ENCODE data around the gene NCKAP5.

NCKAP5 gene

GRCh38 chr2:132640116-132640515 lies 928.1 kb downstream of the NCKAP5 start:
- DNase-seq = no peak

DNA sequence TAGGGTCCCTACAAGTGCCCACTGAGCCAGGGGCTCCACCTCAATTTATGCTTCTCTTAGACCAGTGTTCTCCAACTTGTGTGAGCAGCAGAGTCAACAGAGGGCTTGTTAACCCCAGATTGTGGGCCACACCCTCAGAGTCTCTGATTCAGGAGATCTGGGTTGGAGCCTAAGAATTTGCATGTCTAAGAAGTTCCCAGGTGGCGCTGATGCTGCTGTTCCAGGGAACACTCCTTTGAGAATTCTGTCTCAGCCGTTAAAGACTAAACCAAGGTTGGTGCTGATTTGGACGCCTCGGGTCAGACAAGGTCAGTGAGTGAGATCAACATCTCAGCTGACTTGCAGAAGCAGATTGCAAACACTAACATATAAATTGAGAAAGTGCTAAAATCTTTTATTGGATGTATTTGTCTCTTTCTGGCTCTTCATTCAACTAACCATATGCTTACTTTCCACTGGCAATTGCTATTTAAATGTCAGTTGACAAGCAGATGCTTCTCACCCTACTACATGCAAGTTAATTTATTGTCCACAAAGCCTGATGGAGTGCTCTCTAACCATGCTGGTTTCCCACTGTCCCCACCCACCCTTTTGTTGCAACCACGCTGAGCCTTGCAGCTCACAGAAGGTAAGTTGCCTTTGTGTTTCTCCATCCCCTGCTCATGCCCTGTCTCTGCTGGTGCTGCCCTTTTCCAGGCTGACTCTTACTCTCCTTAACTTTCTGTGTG lies 929.8 kb downstream of the NCKAP5 start:
- DNase-seq = peak; percentile 88

GRCh38 chr2:132636346-132636745 lies 931.9 kb downstream of the NCKAP5 start:
- DNase-seq = no peak

- DNase-seq = no peak
Observed at GRCh38 chr2:132633635-132634034, 934.6 kb downstream of the NCKAP5 start.

GRCh38 chr2:132632000-132632649 lies 936.1 kb downstream of the NCKAP5 start:
- DNase-seq = no peak

GRCh38 chr2:132627536-132627935 lies 940.7 kb downstream of the NCKAP5 start:
- DNase-seq = no peak

DNA sequence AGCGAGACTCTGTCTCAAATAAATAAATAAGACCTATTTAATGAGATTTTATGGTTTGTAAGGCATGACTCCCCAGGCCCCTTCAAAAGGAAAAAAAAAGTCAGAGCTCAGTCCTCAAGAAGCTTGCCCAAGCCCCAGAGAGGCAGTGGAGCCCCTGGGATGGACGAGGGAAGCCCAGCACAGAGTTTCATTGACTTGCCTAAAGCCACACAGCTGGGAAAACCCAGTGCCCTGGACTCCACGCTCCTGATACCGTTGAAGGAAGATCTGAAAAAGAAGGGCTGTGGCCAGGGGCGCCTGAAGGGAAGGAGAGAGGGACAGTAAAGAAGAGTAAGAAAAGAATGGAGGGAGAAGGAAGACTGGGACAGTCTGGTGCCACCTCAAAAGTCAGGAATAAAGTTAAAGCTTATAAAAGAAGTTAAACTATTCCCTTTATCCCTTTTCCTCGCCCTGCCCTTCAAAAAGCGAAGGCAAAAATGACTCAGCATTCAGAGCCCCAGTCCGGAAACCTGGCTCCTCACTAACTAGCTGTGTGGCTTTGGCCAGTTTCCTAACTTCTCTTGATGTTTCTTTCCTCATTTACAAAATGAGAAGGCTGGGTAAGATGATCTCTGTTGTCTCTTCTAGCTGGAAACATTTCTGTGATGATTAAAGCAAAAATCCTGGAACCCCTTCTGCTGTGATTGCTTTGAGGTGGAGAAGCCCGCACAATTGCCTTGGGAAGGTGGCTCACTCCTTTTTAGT lies 945.0 kb downstream of the NCKAP5 start:
- no peak for DNase-seq

Data from NCI-H345 (cell line).